HepG2 (cell line): Measurements from ENCODE around the gene OGFR. TPM values are rescaled to one million over a fixed set of nuclear protein-coding genes. Genes with fewer than 3 reads are reported as not detected.

Source experiments
- AGO1 ChIP-seq: fragments of 200-400 bp; formaldehyde crosslinking; IDR thresholded peaks from 2 replicates; pipeline ENCODE4 v1.6.1; 2017; ENCODE audit warnings: mild to moderate bottlenecking, low read depth, low read length, moderate library complexity; ENCODE audit not compliant: poor library complexity, severe bottlenecking
- BCL6 ChIP-seq: IDR thresholded peaks from 2 replicates; pipeline ENCODE4 v1.6.1; 2016; ENCODE audit warnings: missing genetic modification reagents, missing compliant biosample characterization
- KAT8 ChIP-seq: IDR thresholded peaks from 2 replicates; pipeline ENCODE4 v1.6.1; 2016; ENCODE audit warnings: missing genetic modification reagents, missing compliant biosample characterization
- KDM6A ChIP-seq: IDR thresholded peaks from 2 replicates; pipeline ENCODE4 v1.6.1; 2016; ENCODE audit warnings: low read depth
- MBD4 ChIP-seq: IDR thresholded peaks from 2 replicates; pipeline ENCODE4 v1.6.1; 2012; ENCODE audit warnings: low read length, inconsistent platforms, borderline replicate concordance
- RXRA ChIP-seq: sonication (generic); formaldehyde crosslinking; IDR thresholded peaks from 2 replicates; pipeline ENCODE4 v1.5.1; 2020; ENCODE audit warnings: missing genetic modification reagents
- SMYD3 ChIP-seq: sonication (generic); formaldehyde crosslinking; IDR thresholded peaks from 2 replicates; pipeline ENCODE4 v1.8.1; 2023; ENCODE audit warnings: mild to moderate bottlenecking, missing genetic modification reagents
- SP4 ChIP-seq: sonication (generic); formaldehyde crosslinking; IDR thresholded peaks from 2 replicates; pipeline ENCODE4 v1.8.1; 2023; ENCODE audit warnings: mild to moderate bottlenecking, missing genetic modification reagents
- UBTF ChIP-seq: sonication (generic); formaldehyde crosslinking; IDR thresholded peaks from 2 replicates; pipeline ENCODE4 v1.4.0; 2020; ENCODE audit warnings: mild to moderate bottlenecking, missing genetic modification reagents
- ZNF430 ChIP-seq: sonication (generic); formaldehyde crosslinking; IDR thresholded peaks from 2 replicates; pipeline ENCODE4 v1.9.0; 2021; ENCODE audit warnings: mild to moderate bottlenecking, missing genetic modification reagents
- ZNF605 ChIP-seq: sonication (generic); formaldehyde crosslinking; IDR thresholded peaks from 2 replicates; pipeline ENCODE4 v1.8.0; 2022; ENCODE audit warnings: mild to moderate bottlenecking, missing genetic modification reagents
- ZNF615 ChIP-seq: sonication (generic); formaldehyde crosslinking; IDR thresholded peaks from 2 replicates; pipeline ENCODE4 v1.5.0; 2020; ENCODE audit warnings: mild to moderate bottlenecking, missing genetic modification reagents, borderline replicate concordance
- ZNF747 ChIP-seq: sonication (generic); formaldehyde crosslinking; IDR thresholded peaks from 2 replicates; pipeline ENCODE4 v1.8.1; 2023; ENCODE audit warnings: missing genetic modification reagents, mild to moderate bottlenecking, borderline replicate concordance
- ZNF841 ChIP-seq: sonication (generic); formaldehyde crosslinking; IDR thresholded peaks from 2 replicates; pipeline ENCODE4 v1.8.1; 2023; ENCODE audit warnings: missing genetic modification reagents, borderline replicate concordance
- ZNF850 ChIP-seq: sonication (generic); formaldehyde crosslinking; conservative IDR thresholded peaks from 2 replicates; pipeline ENCODE4 v1.9.0; 2021; ENCODE audit warnings: mild to moderate bottlenecking, missing genetic modification reagents
- ZNF891 ChIP-seq: sonication (generic); formaldehyde crosslinking; IDR thresholded peaks from 2 replicates; pipeline ENCODE4 v1.5.0; 2020; ENCODE audit warnings: mild to moderate bottlenecking, missing genetic modification reagents
- polyA plus RNA-seq, 8 experiments: library from polyadenylated mRNA; depleted of rRNA in 3 of 8; stranded (reverse) in 7 of 8; unstranded in 1 of 8; fragments of >200 nt; fragmentation: Illumina TruSeq in 4 of 8; extraction: Trizol in 4 of 8; gene quantifications; 2 replicates each; pipeline versions ENCODE4 v1.2.1 to v1.2.3, GENCODE V29; 2011 to 2016; ENCODE audit warnings: low read depth in 4 of 8, missing spikeins in 1 of 8, mixed read lengths in 1 of 8; ENCODE audit not compliant: insufficient read depth in 1 of 8
- total RNA-seq, 5 experiments: library from RNA; depleted of rRNA; stranded (reverse); fragments of >200 nt; fragmentation: Illumina TruSeq; extraction: Trizol; gene quantifications; 2 replicates each; pipeline ENCODE4 v1.2.3, GENCODE V29; 2016; ENCODE audit warnings: low read depth in 1 of 5
- TF ChIP-seq, protein P1 (sequence below): sonication (generic); formaldehyde crosslinking; conservative IDR thresholded peaks from 2 replicates; pipeline ENCODE4 v1.4.0; 2020; ENCODE audit warnings: missing genetic modification reagents
- TF ChIP-seq, protein P2 (sequence below): sonication (generic); formaldehyde crosslinking; IDR thresholded peaks from 2 replicates; pipeline ENCODE4 v1.5.0; 2020; ENCODE audit warnings: mild to moderate bottlenecking, missing genetic modification reagents
- TF ChIP-seq, protein P3 (sequence below): sonication (generic); formaldehyde crosslinking; IDR thresholded peaks from 2 replicates; pipeline ENCODE4 v1.5.0; 2020; ENCODE audit warnings: mild to moderate bottlenecking, missing genetic modification reagents
- TF ChIP-seq, protein P4 (sequence below): sonication (generic); formaldehyde crosslinking; IDR thresholded peaks from 2 replicates; pipeline ENCODE4 v1.5.1; 2020; ENCODE audit warnings: missing genetic modification reagents, mild to moderate bottlenecking, borderline replicate concordance

The OGFR gene
- total and polyA plus RNA-seq, 2 of the 13 experiments (the other 11 are each of a cell fraction or from before 2014, with no cell fraction given) = 47.7 to 81.8 TPM

DNA sequence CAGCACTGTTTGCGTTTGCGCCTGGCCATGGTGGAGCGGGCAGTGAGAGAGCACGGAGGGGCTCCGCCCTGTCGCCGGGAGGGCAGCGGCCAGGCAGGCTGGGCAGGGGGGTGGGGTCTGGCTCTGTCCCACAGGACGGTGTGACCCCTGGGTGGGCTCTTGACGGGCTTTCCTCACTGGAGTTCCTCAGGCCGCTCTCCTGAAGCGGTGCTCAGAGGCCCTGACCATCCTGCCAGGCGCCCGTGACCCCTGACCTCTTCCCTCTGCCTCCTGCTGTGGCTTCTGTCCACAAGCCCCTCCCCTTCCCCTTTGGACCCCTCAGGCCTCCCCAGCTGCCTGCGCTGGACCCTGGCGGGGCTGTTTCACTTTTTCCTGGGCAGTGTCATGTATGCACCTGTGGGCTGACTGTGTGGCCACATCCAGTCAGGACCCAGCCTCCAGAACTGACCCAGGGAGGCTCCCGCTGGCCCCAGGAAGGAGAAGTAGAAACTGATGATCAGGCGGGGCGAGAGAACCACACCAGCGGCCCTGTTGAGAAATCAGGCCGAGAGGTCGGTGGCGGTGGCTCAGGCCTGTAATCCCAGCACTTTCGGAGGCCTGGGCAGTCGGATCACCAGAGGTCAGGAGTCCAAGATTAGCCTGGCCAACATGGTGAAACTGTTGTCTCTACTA lies 1.2 kb downstream of the OGFR start (continued):
- TF ChIP-seq, protein P1, sequence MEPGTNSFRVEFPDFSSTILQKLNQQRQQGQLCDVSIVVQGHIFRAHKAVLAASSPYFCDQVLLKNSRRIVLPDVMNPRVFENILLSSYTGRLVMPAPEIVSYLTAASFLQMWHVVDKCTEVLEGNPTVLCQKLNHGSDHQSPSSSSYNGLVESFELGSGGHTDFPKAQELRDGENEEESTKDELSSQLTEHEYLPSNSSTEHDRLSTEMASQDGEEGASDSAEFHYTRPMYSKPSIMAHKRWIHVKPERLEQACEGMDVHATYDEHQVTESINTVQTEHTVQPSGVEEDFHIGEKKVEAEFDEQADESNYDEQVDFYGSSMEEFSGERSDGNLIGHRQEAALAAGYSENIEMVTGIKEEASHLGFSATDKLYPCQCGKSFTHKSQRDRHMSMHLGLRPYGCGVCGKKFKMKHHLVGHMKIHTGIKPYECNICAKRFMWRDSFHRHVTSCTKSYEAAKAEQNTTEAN (CRISPR knock-in tag) = peak; percentile 88
- TF ChIP-seq ZNF891 (no peak), KAT8 (CRISPR knock-in tag) (peak; percentile 89), RXRA (CRISPR knock-in tag) (peak; percentile 94), UBTF (CRISPR knock-in tag) (peak; percentile 90), MBD4 (no peak), BCL6 (CRISPR knock-in tag) (no peak; the same call in 1 of the 2 replicates), ZNF850 (CRISPR knock-in tag) (peak; percentile 80; the same call in 1 of the 2 replicates), SP4 (CRISPR knock-in tag) (peak; percentile 70; the same call in 1 of the 2 replicates), SMYD3 (CRISPR knock-in tag) (no peak), ZNF841 (CRISPR knock-in tag) (peak; percentile 58; the same call in 1 of the 2 replicates), KDM6A (CRISPR knock-in tag) (peak; percentile 58; the same call in 1 of the 2 replicates), ZNF605 (CRISPR knock-in tag) (peak; percentile 32; the same call in 1 of the 2 replicates), ZNF615 (CRISPR knock-in tag) (0 out of 2 replicates have a peak, but pooled peaks have one; percentile 44), ZNF430 (peak; percentile 34; the same call in 1 of the 2 replicates), AGO1 (no peak), ZNF747 (CRISPR knock-in tag) (no peak; the same call in 1 of the 2 replicates)
- TF ChIP-seq, protein P2, sequence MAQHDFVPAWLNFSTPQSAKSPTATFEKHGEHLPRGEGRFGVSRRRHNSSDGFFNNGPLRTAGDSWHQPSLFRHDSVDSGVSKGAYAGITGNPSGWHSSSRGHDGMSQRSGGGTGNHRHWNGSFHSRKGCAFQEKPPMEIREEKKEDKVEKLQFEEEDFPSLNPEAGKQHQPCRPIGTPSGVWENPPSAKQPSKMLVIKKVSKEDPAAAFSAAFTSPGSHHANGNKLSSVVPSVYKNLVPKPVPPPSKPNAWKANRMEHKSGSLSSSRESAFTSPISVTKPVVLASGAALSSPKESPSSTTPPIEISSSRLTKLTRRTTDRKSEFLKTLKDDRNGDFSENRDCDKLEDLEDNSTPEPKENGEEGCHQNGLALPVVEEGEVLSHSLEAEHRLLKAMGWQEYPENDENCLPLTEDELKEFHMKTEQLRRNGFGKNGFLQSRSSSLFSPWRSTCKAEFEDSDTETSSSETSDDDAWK (CRISPR knock-in tag) = no peak
- TF ChIP-seq, protein P3, sequence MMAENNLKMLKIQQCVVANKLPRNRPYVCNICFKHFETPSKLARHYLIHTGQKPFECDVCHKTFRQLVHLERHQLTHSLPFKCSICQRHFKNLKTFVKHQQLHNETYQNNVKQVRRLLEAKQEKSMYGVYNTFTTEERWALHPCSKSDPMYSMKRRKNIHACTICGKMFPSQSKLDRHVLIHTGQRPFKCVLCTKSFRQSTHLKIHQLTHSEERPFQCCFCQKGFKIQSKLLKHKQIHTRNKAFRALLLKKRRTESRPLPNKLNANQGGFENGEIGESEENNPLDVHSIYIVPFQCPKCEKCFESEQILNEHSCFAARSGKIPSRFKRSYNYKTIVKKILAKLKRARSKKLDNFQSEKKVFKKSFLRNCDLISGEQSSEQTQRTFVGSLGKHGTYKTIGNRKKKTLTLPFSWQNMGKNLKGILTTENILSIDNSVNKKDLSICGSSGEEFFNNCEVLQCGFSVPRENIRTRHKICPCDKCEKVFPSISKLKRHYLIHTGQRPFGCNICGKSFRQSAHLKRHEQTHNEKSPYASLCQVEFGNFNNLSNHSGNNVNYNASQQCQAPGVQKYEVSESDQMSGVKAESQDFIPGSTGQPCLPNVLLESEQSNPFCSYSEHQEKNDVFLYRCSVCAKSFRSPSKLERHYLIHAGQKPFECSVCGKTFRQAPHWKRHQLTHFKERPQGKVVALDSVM (CRISPR knock-in tag) = peak; percentile 91
- TF ChIP-seq, protein P4, sequence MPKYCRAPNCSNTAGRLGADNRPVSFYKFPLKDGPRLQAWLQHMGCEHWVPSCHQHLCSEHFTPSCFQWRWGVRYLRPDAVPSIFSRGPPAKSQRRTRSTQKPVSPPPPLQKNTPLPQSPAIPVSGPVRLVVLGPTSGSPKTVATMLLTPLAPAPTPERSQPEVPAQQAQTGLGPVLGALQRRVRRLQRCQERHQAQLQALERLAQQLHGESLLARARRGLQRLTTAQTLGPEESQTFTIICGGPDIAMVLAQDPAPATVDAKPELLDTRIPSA (CRISPR knock-in tag) = no peak
